Pons (tissue), 1 donor: ENCODE data around the gene CFAP251.
A peak's percentile ranks its signal among the peaks of the same experiment; 100 is the strongest.

Source experiments
- DNase-seq: peaks from one replicate; pipeline ENCODE4 v3.0.0-alpha.2; 2016; ENCODE audit warnings: low spot score

The CFAP251 gene

DNA sequence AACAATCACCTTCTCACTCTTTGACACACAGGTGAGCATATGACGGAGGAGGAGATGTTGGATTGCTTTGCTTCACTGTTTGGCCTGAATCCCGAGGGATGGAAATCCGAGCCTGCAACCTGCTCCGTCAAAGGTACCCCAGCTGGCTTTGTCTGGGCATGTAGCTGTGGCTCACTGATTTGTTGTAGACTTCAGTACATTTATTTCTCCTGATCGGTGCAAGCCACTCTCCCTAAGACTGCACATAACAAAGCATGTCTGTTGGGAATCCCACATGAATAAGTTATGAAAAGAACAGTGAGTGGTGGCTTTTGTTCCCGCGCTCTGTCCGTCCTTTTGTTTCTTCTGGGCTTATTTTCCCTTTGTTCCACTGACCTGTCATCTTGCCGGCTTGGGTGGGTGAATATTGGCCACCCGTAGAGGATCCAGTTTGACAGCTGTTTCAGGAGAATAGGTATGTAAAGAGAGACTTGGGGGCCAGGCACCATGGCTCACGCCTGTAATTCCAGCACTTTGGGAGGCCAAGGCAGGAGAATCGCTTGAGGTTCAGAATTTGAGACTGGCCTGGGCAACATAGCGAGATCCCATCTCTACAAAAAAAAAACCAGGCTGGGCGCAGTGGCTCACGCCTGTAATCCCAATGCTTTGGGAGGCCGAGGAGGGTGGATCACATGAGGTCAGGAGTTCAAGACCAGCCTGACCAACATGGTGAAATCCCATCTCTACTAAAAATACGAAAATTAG lies 83.2 kb downstream of the CFAP251 start:
- peak; percentile 96 for DNase-seq

DNA sequence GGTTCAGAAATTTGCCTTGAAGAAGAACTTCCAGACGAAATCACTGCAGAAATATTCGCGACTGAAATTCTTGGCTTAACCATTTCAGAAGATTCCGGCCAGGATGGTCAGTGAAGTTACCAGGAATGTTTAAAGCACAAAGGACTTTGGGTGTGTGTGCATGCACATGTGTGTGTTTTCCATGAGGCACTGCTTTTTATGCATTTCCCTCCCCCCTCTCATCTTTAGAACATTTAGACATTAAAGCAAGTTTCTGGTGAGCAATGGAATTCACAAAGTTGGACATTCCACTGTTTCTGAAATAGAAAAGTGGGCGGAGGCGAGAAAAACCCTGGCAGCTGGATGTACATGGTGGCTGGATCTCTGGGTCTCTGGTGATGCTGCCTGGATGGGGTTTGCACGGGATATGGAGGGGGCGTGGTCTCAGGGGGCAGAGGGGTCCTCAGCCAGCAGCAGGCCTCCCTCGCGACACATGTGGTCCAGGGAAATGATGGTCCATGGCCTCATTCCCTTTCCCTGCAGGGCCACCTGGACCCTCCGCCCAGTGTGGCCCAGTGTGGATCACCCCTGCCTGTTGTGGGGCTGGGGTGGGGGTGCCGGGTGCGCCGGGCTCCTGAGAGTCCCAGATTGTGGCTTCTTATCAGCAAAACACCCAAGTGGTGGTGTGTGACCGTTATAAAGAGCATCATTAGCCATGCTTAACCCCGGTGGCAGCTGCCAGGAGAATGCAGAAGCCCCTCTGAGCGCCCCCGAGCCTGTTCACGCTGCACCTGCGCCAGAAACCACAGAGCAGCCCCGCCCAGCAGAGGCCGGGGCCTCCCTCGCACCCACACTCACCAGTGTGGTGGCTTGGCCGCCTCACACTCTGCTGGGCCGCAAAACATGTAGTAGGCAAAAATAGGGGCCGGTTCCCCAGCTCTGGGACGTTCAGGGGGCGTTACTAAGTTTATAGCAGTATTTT lies 85.5 kb downstream of the CFAP251 start:
- DNase-seq = no peak

DNA sequence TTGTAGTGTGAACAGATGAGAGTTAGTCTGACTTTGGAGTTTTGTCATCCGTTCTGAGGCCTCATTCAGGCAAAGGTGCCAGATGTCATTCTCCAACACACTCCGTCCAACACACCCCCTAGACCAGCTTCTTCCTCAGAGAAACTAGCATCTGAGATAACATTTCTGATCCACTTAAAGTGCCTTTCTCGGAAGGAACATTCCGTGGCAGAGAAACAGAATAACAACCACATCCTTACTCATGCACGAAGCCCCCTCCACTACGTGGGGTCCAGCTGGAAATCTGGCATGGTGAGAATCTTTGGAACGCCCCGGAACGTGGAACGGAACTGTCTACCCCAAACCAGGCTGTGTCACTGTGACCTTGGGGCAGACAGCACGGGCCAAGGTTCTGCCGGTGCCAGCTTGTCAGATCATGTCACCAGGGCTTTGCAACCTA lies 86.3 kb downstream of the CFAP251 start:
- no peak for DNase-seq

DNA sequence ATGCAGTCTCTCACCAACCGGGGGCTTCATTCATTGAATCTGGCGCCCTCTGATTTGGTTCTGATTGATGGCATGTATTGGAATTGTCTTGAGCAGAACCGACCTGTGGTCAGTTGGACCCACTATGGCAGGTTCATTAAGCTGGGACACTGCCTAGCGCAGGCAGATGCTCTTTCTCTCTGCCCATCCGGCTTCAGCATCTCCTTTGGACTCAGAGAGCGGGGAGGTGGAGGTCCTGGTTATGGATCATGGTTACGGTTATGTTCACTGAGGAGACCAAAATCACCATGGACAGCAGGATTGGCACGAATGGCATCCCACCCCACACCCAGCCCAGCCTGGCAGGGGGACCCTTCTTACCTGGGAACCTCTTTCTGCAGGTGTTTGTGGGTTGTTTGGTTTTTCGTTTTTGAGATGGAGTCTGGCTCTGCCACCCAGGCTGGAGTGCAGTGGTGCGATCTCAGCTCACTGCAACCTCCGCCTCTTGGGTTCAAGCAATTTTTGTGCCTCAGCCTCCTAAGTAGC lies 86.9 kb downstream of the CFAP251 start:
- no peak for DNase-seq

DNA sequence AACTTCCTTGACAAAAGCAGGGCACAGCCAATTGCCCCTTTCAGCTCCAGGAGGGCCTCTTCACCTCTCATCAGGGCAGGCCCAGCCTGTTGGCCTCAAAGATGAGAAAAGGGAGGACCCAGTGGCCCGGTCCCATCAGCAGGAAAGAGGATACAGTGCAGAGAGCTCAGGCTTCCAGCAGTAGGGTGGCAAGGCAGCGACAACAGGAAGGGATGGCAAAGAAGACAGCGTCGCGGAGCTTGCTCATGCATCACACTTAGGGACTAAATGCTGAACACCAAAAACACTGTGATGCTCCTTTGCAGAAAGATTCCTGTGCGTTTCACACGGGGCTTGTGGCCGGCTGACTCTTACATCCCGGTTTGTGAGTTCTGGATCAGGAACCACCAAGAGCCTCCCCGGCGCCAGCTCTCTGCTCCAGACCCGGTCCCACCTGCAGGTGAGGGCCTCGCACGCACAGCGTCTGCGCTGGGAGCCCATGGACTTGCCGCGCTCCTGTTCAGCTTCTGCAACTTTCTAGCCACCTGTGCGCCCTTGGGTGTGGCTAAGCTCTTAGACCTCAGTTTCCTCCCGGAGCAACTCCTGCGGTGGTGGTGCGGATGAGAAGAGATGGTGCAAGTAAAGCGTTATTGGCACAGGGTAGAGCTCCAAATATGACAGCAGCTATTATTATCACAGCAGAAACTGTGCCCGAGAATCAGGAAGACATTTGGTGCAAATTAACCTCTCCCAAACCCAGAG lies 88.0 kb downstream of the CFAP251 start:
- DNase-seq = no peak

DNA sequence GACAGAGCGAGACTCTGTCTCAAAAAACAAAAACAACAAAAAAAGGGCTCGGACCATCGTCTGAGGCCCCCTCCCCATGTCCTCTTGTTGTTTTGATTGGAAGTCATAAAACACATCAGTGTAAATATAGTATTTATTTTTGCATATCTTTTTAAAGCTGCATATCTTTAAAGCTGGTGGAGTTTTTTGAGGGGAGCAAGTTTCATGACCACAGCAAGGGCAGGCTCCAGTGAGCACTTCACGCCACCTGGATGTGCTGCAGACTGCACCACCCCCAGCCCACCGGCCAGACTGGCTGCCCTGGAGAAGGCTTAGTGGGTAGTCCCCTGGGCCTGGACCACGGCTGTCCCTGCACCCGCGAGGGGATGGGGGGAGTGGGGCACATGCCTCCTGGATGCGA lies 91.3 kb downstream of the CFAP251 start:
- no peak for DNase-seq

GRCh38 chr12:122012184-122012583 lies 93.8 kb downstream of the CFAP251 start:
- DNase-seq = no peak

GRCh38 chr12:122013136-122013535 lies 94.7 kb downstream of the CFAP251 start:
- DNase-seq = no peak

DNA sequence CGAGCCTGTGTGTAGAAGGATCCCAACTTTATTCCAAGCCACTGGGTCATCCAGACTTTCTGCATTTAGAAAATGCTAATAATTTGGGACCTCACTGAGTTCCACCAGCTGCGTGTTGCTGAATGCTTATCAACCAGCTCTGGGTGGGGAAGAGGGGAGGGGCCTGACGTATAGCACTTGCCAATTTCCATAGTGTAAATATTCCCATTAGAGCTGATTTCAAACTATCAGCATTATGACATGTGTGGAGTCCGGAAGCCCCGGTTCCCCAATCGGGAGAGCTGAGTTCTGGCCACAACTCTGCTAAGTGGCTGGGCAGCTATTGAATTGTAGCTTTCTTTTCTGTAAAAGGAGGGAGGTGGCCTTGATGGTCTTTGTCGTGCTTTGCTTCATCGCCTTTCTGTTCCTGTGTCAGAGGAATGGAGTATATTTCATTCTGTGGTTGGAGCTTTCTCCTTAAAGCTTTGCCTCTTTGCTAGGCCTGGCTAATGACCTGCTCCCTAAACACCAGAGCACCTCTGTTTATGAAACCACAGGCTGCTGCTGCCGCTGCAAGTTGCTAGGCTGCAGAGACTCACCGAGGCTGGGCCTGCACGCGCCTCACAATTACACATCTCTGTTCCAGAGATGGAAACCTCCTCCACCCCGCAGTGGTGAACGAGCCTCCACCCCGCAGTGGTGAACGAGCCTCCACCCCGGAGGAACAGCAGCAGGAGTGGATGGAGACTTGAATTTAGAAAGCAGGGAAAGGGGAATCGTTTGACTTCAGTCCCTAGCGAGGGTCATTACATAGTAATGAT lies 95.6 kb downstream of the CFAP251 start:
- no peak for DNase-seq

GRCh38 chr12:122014781-122015180 lies 96.4 kb downstream of the CFAP251 start:
- DNase-seq = no peak

GRCh38 chr12:122018457-122018856 lies 100.1 kb downstream of the CFAP251 start:
- DNase-seq = no peak

GRCh38 chr12:122018937-122019336 lies 100.5 kb downstream of the CFAP251 start:
- no peak for DNase-seq

DNA sequence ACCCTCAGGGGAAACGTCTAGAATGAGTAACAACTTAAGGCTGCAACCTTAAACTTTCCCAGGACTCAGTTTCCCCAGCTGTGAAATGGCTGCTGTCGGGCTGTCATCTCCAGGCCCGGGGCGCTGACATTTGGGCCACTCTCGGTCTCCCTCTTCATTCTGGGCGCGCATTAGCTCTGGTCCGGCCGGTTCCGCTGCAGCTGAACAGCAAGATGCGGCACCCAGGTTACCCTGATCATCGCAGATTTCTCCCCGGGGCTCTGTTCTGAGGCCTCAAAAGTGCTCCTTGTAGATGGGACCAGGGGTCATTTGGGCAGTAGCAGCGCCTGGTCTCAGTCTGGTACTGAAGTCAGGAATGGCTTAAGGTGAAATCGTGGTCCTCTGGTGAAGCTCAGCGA lies 102.4 kb downstream of the CFAP251 start:
- DNase-seq = no peak

DNA sequence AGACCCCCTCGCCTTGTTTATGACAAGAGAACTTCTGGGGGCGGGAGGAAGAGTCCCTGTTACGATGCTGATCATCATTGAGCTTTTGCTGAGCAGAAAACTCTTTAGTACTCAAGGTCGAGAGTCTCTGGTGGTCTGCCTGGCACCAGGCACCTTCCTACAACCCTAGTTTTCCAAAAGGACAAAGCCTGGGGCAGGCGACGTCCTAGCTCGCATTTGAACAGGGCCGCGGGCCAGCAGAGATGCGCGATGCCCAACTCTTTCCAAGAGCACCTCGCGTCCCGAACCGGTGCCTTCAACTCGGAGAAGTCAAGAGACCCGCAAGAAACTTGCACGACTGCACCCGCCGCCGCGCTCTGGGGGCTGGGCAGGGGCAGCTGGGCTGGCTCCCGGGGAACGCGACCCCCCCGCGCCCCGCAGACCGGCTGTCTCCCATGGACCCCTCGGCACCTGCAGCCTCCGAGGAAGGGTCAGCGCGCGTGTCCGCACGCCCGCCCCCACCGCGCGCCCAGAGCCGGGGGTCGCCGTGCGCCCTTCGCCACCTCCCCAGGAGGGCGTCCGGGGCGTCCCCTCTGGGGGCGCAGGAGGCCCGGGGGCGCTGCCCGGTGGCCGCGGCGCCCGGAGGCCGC lies 102.9 kb downstream of the CFAP251 start:
- DNase-seq = peak; percentile 3

- peak; percentile 65 for DNase-seq
Observed at GRCh38 chr12:122021822-122022392, 103.5 kb downstream of the CFAP251 start, which contains the start of gene BCL7A. TSS of gene BCL7A (plus strand) at chr12:122021884. CDS start at chr12:122022092, 208 bp downstream.

DNA sequence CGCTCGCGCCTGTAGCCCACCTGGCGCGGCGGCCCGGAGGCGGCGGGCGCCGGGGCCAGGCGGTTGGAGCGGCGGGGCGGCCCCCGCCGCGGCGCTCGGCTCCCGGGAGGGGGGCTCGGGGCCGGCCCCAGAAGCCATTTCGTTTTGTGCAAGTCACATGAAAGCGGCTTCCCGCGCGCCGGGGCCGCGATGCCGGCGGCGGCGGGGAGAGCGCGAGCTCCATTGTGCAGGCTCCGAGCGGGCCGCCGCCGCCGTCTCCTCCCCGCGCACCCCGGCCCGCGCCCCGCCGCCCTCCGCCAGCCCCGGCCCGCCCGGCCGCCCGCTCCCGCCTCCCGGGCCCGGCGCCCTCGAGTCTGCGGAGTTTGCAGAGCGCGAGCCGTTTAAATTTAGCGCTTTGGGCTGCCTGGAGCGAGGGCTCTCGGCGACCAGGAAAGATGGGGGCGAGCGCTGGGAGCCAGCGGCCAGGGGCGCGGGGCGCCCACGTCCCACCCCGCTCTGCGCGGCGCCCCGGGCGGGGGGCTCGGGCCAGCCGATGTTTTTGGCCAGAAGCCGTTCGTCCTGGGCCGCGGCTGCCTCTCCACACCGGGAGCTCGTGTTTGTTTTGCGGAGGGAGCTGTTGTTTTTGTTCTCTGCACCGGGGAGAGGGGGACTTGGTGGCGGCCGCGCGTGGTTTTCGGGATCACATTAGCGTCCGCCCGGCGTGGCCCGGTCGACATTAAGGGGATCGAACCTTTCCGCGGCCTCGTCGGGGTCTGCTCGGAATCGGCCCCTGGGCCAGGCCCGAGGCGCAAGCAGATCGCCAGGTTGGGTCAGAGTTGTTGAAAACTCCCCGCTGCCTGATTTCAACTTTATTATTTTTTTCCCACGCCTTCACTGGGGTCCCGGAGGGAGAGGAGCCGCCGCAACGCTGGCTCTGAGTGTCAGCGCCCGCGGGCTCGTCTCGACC lies 104.3 kb downstream of the CFAP251 start:
- peak; percentile 4 for DNase-seq

GRCh38 chr12:122023339-122024131 lies 105.1 kb downstream of the CFAP251 start:
- peak; percentile 78 for DNase-seq

- DNase-seq = peak; percentile 5
Observed at GRCh38 chr12:122024132-122024785, 105.9 kb downstream of the CFAP251 start.
